NCI-H2196 treated with DMSO at 0.1 percent for 48 hours (cell line): Measurements from ENCODE around the gene WDR35.

Experiments used
- DNase-seq: peaks from one replicate; lab custom pipeline; 2025; ENCODE audit not compliant: unreplicated experiment; lab: John Stamatoyannopoulos, UW

WDR35 gene

GRCh38 chr2:19872302-19872701 lies 117.6 kb downstream of the WDR35 start:
- no peak for DNase-seq

- no peak for DNase-seq
Measured at GRCh38 chr2:19871836-19872235, 118.1 kb downstream of the WDR35 start.

- DNase-seq = no peak
Measured at GRCh38 chr2:19870792-19871191, 119.1 kb downstream of the WDR35 start.

- no peak for DNase-seq
Measured at GRCh38 chr2:19868701-19869580, 121.0 kb downstream of the WDR35 start.

GRCh38 chr2:19868224-19868623 lies 121.7 kb downstream of the WDR35 start:
- no peak for DNase-seq

- DNase-seq = no peak
Measured at GRCh38 chr2:19866771-19867170, 123.1 kb downstream of the WDR35 start.

GRCh38 chr2:19865151-19865550 lies 124.8 kb downstream of the WDR35 start:
- DNase-seq = no peak

GRCh38 chr2:19864381-19864780 lies 125.5 kb downstream of the WDR35 start:
- no peak for DNase-seq

GRCh38 chr2:19863303-19864041 lies 126.4 kb downstream of the WDR35 start:
- no peak for DNase-seq

GRCh38 chr2:19861813-19862212 lies 128.1 kb downstream of the WDR35 start:
- DNase-seq = no peak
